Measurements from ENCODE around the gene FARS2.
A peak's percentile ranks its signal among the peaks of the same experiment; 100 is the strongest.

The FARS2 gene

GRCh38 chr6:5260661-5261544 is at the start of gene FARS2, which contains the start of gene LYRM4:
Gene FARS2 (plus strand): TSS chr6:5261513.
Gene LYRM4 (minus strand): TSS chr6:5260950. CDS start chr6:5260733, 217 bp downstream.
- peak; percentile 85 for DNase-seq (ENCODE audit: low read depth)

- DNase-seq (ENCODE audit: low read depth), result no peak
Measured at GRCh38 chr6:5213836-5214235, 47.5 kb upstream of the FARS2 start.

GRCh38 chr6:5214570-5215052 is 46.7 kb upstream of the FARS2 start:
- DNase-seq (ENCODE audit: low read depth), result no peak

GRCh38 chr6:5215159-5215558 is 46.2 kb upstream of the FARS2 start:
- DNase-seq (ENCODE audit: low read depth), result no peak

- DNase-seq (ENCODE audit: low read depth), result no peak
Measured at GRCh38 chr6:5215799-5216198, 45.5 kb upstream of the FARS2 start.

- no peak for DNase-seq (ENCODE audit: low read depth)
Measured at GRCh38 chr6:5217356-5217755, 44.0 kb upstream of the FARS2 start.

- DNase-seq (ENCODE audit: low read depth), result no peak
Measured at GRCh38 chr6:5219011-5219691, 42.2 kb upstream of the FARS2 start.

GRCh38 chr6:5220443-5220842 is 40.9 kb upstream of the FARS2 start:
- DNase-seq (ENCODE audit: low read depth), result no peak

- no peak for DNase-seq (ENCODE audit: low read depth)
Measured at GRCh38 chr6:5223309-5223708, 38.0 kb upstream of the FARS2 start.

GRCh38 chr6:5229356-5229755 is 32.0 kb upstream of the FARS2 start:
- no peak for DNase-seq (ENCODE audit: low read depth)

- no peak for DNase-seq (ENCODE audit: low read depth)
Measured at GRCh38 chr6:5230081-5230480, 31.2 kb upstream of the FARS2 start.

GRCh38 chr6:5231289-5231688 is 30.0 kb upstream of the FARS2 start:
- DNase-seq (ENCODE audit: low read depth), result no peak

GRCh38 chr6:5234874-5235273 is 26.4 kb upstream of the FARS2 start:
- DNase-seq (ENCODE audit: low read depth), result no peak

- no peak for DNase-seq (ENCODE audit: low read depth)
Measured at GRCh38 chr6:5235830-5236229, 25.5 kb upstream of the FARS2 start.

GRCh38 chr6:5237805-5238204 is 23.5 kb upstream of the FARS2 start:
- no peak for DNase-seq (ENCODE audit: low read depth)

GRCh38 chr6:5238336-5238735 is 23.0 kb upstream of the FARS2 start:
- DNase-seq (ENCODE audit: low read depth), result no peak

GRCh38 chr6:5241252-5241651 is 20.1 kb upstream of the FARS2 start:
- DNase-seq (ENCODE audit: low read depth), result no peak

- no peak for DNase-seq (ENCODE audit: low read depth)
Measured at GRCh38 chr6:5243069-5243468, 18.2 kb upstream of the FARS2 start.

GRCh38 chr6:5246141-5247097 is 14.9 kb upstream of the FARS2 start:
- DNase-seq (ENCODE audit: low read depth), result no peak

GRCh38 chr6:5247201-5247600 is 14.1 kb upstream of the FARS2 start:
- DNase-seq (ENCODE audit: low read depth), result no peak

GRCh38 chr6:5248302-5249098 is 12.8 kb upstream of the FARS2 start:
- DNase-seq (ENCODE audit: low read depth), result no peak

Measured in activated T-helper 1 cell treated with Interleukin-2 at 50 U/mL for 16 hours (primary cell).